Measurements from ENCODE around the gene SND1.

Gene SND1

DNA sequence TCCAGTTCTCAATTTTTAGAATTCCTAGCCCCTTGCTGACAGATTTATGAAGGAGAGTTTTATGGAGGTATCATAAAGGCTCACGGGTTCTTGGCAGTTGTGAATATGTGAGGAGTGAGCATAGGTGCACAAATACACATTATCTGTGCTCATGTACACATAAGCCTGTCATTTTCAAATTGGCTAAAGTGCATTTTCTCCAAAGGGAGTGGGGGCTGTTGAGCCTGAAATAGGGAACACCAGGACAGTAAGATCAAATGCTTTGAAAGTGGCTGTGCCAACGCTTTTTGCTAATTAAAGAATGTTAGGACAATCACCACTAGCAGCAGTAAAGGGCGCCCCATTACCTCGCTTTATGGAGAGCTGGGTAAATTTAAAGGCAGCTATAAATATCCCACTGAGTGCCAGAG lies 387.6 kb downstream of the SND1 start:
- DNase-seq: no peak
- no peak overlapping the region for H3K4me3 ChIP-seq (ENCODE audit: low read depth, low read length)
- no peak overlapping the region for H3K27ac ChIP-seq
- TF ChIP-seq, protein P1, sequence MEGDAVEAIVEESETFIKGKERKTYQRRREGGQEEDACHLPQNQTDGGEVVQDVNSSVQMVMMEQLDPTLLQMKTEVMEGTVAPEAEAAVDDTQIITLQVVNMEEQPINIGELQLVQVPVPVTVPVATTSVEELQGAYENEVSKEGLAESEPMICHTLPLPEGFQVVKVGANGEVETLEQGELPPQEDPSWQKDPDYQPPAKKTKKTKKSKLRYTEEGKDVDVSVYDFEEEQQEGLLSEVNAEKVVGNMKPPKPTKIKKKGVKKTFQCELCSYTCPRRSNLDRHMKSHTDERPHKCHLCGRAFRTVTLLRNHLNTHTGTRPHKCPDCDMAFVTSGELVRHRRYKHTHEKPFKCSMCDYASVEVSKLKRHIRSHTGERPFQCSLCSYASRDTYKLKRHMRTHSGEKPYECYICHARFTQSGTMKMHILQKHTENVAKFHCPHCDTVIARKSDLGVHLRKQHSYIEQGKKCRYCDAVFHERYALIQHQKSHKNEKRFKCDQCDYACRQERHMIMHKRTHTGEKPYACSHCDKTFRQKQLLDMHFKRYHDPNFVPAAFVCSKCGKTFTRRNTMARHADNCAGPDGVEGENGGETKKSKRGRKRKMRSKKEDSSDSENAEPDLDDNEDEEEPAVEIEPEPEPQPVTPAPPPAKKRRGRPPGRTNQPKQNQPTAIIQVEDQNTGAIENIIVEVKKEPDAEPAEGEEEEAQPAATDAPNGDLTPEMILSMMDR (IDR thresholded peaks at IDR 0.05; ENCODE audit: low read depth, low read length): no peak
- no peaks in the 10 kb centered on the region for H3K27me3 ChIP-seq (ENCODE audit: insufficient read depth, low read depth, severe bottlenecking)
- no peaks in the 10 kb centered on the region for H3K36me3 ChIP-seq
- H3K9me3 ChIP-seq (ENCODE audit: severe bottlenecking): no peaks in the 10 kb centered on the region

DNA sequence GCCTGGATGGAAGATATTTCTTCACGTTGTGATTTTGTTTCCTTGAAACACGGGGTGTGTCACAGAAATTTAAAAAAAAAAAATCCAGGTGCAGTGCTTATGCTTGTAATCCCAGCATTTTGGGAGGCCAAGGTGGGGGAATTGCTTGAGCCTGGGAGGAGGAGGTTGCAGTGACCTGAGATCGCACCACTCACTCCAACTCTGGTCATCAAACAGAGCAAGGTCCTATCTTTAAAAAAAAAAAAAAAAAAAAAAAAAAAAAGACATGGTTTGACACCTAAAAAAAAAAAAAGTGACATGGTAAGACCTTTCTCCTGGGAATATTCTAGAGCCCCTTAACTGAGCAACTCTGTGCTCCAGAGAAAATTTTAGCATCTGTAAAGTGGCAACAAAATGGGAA lies 388.2 kb downstream of the SND1 start:
- no peak for DNase-seq
- H3K27me3 ChIP-seq (ENCODE audit: insufficient read depth, low read depth, severe bottlenecking): no peaks in the 10 kb centered on the region
- TF ChIP-seq, protein P1 (IDR thresholded peaks at IDR 0.05; ENCODE audit: low read depth, low read length): no peak

DNA sequence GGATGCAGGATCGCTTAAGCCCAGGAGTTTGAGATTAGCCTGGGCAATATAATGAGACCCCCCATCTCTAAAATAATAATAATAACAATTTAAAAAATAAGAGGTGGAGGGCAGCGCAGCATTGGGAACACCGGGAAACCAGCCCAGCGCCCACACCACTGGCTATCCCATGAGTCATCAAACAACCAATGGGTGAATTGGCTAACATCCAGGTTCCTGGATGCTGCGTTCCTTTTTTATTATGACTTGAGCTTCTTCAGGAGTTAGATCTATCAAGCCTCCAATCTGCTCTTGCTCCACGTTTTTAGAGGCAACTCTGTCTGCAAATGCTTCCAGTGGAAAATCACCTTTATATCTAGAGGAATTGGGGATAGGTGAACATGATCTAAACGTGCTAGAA lies 389.2 kb downstream of the SND1 start:
- Histone ChIP-seq H3K27ac (no peak overlapping the region), H3K9me3 (ENCODE audit: severe bottlenecking) (no peaks in the 10 kb centered on the region), H3K27me3 (ENCODE audit: insufficient read depth, low read depth, severe bottlenecking) (no peaks in the 10 kb centered on the region), H3K4me3 (ENCODE audit: low read depth, low read length) (no peak overlapping the region), H3K36me3 (no peaks in the 10 kb centered on the region)
- TF ChIP-seq, protein P1 (IDR thresholded peaks at IDR 0.05; ENCODE audit: low read depth, low read length): no peak
- no peak for DNase-seq

More for the DNA sequence above, 388.2 kb downstream of the SND1 start:
- H3K27ac ChIP-seq: no peak overlapping the region
- no peaks in the 10 kb centered on the region for H3K9me3 ChIP-seq (ENCODE audit: severe bottlenecking)
- H3K36me3 ChIP-seq: no peaks in the 10 kb centered on the region
- H3K4me3 ChIP-seq (ENCODE audit: low read depth, low read length): no peak overlapping the region

DNA sequence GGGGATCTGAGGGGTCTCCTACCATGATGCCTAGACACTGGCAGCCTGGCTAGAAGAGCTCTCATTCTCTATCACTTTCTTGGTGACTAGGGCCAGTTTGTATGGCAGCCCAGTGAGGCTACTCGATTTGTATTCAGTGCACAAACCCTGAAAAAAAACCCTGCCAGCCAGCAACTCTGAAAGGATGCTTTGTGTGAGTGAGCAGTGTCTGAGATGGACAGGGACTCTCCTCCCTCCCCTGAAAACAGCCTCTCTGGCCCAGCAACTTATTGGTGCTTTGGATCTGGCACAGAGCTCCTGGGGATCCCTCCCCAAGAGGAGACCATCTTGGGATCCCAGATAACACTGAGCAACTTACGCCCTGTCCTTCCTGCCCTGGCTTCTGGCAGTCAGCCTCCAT lies 390.0 kb downstream of the SND1 start:
- Histone ChIP-seq H3K4me3 (ENCODE audit: low read depth, low read length) (no peak overlapping the region), H3K36me3 (no peaks in the 10 kb centered on the region), H3K27me3 (ENCODE audit: insufficient read depth, low read depth, severe bottlenecking) (no peaks in the 10 kb centered on the region), H3K27ac (no peak overlapping the region), H3K9me3 (ENCODE audit: severe bottlenecking) (no peaks in the 10 kb centered on the region)
- TF ChIP-seq, protein P1 (IDR thresholded peaks at IDR 0.05; ENCODE audit: low read depth, low read length): no peak
- DNase-seq: no peak

DNA sequence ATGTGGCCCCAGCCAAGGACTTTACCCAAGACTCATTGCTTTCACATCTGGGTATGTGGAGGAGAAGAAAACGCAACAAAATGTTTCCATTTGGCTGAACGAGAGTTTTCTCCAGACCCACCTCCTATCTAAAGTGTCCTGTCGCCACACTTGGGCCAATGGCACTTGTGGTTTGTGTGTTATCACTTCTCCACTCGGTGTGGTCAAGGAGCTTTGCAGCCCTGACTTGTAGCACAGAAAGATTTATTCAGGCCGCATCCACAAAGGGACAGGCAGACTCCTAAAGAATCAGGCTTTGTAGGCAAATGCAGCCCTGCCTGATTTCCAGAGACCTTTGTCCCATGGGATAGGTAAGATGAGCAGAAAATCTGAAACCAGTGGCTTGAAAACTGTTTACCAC lies 392.1 kb downstream of the SND1 start:
- Histone ChIP-seq H3K9me3 (ENCODE audit: severe bottlenecking) (no peaks in the 10 kb centered on the region), H3K36me3 (no peaks in the 10 kb centered on the region), H3K27me3 (ENCODE audit: insufficient read depth, low read depth, severe bottlenecking) (no peaks in the 10 kb centered on the region), H3K4me3 (ENCODE audit: low read depth, low read length) (no peak overlapping the region), H3K27ac (no peak overlapping the region)
- DNase-seq: no peak
- TF ChIP-seq, protein P1 (IDR thresholded peaks at IDR 0.05; ENCODE audit: low read depth, low read length): no peak

DNA sequence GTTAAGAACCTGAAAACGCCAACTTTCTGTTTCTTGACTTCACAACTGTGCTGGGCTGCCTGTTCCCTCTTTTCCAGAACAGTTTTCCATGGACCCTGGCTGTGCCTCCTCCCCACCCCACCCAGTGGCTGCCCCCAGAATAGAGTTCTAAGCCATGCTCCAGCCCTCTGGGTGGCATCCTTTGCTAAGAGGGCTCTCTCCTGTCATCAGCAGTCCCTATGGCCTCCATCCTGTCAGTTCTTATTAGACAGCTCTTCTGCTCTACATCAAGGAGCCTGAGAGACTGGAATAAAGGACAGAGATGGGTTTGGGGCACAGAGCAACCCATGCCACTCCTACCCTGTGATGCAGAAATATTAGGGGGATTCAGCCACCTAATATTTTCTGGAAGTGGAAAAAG lies 393.2 kb downstream of the SND1 start:
- DNase-seq: no peak
- H3K27ac ChIP-seq: no peak overlapping the region
- TF ChIP-seq, protein P1 (IDR thresholded peaks at IDR 0.05; ENCODE audit: low read depth, low read length): peak; percentile 32; the same call in 1 of the 2 replicates

More for the DNA sequence above, 393.2 kb downstream of the SND1 start:
- Histone ChIP-seq H3K4me3 (ENCODE audit: low read depth, low read length) (no peak overlapping the region), H3K36me3 (no peaks in the 10 kb centered on the region), H3K9me3 (ENCODE audit: severe bottlenecking) (no peaks in the 10 kb centered on the region), H3K27me3 (ENCODE audit: insufficient read depth, low read depth, severe bottlenecking) (no peaks in the 10 kb centered on the region)
